ENCODE results near the gene PRRC2C. TPM values are rescaled to one million over a fixed set of nuclear protein-coding genes. Genes with fewer than 3 reads are reported as not detected.

The PRRC2C gene
- total RNA-seq, 1 donor from 2014 or later = 45.8 TPM

DNA sequence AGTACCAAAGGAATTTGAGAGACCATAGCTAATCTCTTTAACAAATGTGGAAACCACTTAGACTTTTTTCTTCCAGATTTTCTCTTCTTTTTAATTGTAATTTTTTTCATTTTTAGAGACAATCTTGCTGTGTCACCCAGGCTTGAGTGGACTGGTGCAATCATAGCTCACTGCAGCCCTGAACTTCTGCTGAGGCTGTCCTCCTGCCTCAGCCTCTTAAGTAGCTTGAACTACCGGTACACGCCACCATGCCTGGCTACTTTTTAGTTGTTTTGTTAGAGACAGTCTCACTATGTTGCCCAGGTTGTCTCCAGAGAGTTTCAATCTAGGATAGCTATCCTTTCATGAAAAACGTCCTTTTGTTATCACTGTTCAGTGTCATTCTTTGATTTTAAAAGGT is 15.0 kb downstream of the PRRC2C start:
- Histone ChIP-seq H3K9me3 (replicated peaks) (no peaks in the 10 kb centered on the region), H3K4me3 (no peak overlapping the region), H3K4me1 (peaks cover 75% of the 10 kb centered on the region), H3K27me3 (ENCODE audit: low read depth) (no peaks in the 10 kb centered on the region), H3K36me3 (no peaks in the 10 kb centered on the region), H3K27ac (replicated peaks) (no peak overlapping the region)
- TF ChIP-seq, protein P1, sequence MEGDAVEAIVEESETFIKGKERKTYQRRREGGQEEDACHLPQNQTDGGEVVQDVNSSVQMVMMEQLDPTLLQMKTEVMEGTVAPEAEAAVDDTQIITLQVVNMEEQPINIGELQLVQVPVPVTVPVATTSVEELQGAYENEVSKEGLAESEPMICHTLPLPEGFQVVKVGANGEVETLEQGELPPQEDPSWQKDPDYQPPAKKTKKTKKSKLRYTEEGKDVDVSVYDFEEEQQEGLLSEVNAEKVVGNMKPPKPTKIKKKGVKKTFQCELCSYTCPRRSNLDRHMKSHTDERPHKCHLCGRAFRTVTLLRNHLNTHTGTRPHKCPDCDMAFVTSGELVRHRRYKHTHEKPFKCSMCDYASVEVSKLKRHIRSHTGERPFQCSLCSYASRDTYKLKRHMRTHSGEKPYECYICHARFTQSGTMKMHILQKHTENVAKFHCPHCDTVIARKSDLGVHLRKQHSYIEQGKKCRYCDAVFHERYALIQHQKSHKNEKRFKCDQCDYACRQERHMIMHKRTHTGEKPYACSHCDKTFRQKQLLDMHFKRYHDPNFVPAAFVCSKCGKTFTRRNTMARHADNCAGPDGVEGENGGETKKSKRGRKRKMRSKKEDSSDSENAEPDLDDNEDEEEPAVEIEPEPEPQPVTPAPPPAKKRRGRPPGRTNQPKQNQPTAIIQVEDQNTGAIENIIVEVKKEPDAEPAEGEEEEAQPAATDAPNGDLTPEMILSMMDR (IDR thresholded peaks at IDR 0.05; ENCODE audit: borderline replicate concordance) = no peak
- no peak for DNase-seq
- intact Hi-C loops (cut with micrococcal nuclease) = no loop called here

DNA sequence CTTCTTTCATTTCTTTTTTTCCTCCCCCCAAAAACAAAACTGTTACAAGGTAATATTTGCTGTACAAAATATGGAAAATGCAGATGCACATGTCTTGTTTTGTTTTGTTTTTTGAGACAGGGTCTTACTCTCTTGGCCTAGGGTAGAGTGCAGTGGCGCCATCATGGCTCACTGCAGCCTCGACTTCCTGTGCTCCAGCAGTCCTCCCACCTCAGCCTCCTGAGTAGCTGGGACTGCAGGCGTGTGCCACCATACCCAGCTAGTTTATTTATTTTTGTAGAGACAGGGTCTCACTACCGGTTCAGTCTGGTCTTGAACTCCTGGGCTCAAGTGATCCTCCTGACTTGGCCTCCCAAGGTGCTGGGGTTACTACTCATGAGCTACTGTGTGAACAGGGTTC is 15.5 kb downstream of the PRRC2C start:
- no peak overlapping the region for H3K4me3 ChIP-seq
- peaks cover 75% of the 10 kb centered on the region for H3K4me1 ChIP-seq
- H3K27me3 ChIP-seq (ENCODE audit: low read depth) = no peaks in the 10 kb centered on the region
- intact Hi-C loops (cut with micrococcal nuclease) = no loop called here
- H3K36me3 ChIP-seq = no peaks in the 10 kb centered on the region
- TF ChIP-seq, protein P1 (IDR thresholded peaks at IDR 0.05; ENCODE audit: borderline replicate concordance) = no peak
- no peak overlapping the region for H3K27ac ChIP-seq (replicated peaks)
- no peaks in the 10 kb centered on the region for H3K9me3 ChIP-seq (replicated peaks)
- DNase-seq = no peak

DNA sequence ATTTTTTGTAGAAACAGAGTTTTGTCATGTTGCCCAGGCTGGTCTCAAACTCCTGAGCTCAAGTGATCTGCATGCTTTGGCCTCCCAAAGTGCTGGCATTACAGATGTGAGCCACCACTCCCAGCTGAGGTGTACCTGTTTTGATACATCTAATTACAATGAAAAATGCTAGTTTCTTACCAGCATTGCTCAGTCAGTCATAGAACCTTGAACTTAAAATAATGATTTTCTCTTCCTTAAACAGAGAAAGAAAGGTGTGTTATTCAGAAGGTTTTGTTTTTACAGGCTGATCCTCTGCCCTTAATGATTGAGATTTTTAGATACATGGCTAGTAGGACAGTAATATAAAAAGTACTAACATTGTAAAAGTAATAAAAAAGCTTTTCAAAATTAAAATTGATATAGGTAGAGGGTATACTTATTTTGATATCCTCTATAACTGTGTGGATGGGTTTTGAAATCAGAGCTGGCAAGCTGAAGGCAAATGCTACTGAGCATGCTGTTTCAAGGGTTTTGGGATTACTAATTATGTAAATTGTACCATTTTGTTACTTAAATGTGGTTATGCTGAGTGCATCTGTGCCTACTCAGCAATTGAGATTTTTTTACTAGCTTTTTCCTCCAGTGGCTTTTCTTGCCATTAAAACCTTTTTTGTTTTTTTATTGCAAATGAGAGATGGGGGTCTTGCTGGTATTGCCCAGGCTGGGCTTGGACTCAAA is 16.1 kb downstream of the PRRC2C start:
- TF ChIP-seq, protein P1 (IDR thresholded peaks at IDR 0.05; ENCODE audit: borderline replicate concordance) = no peak
- intact Hi-C loops (cut with micrococcal nuclease) = no loop called here
- Histone ChIP-seq H3K27me3 (ENCODE audit: low read depth) (no peaks in the 10 kb centered on the region), H3K9me3 (replicated peaks) (no peaks in the 10 kb centered on the region), H3K27ac (replicated peaks) (no peak overlapping the region), H3K4me1 (peaks cover 75% of the 10 kb centered on the region), H3K4me3 (no peak overlapping the region), H3K36me3 (no peaks in the 10 kb centered on the region)
- DNase-seq = no peak

DNA sequence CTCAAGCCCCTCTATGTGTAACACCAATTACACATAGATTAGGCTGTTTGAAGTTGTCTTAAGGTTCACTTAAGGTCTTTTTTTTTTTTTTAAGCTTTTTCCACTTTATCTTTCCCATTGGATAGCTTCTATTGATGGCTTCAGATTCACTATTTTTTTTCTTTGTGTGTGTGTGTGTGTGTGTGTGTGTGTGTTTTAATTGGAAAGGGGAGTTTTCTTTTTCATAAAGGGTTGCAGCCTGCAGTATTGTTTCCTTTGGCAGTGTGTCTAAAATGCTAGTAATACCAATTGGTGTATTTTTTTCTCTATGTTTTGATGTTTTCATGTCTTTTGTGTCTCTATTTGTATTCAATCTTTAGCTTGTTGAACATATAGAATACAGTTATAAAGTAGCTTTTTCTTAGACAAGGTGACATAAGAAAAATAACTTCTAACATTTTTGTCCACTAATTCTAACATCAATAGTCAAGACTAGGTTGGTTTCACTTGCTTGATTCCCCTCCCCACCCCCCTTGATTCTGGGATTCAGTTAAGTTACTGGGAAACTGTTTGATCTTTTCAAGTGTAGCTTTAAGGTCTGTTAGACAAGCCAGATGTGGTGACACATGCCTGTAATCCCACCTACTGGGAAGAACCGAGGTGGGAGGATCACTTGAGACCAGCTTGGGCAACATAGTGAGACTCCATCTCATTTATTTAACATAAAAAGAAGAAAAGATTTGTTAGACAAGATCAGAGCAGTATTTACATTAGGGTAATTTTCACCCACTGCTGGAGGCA is 21.4 kb downstream of the PRRC2C start:
- Histone ChIP-seq H3K27ac (replicated peaks) (no peak overlapping the region), H3K4me3 (no peak overlapping the region), H3K27me3 (ENCODE audit: low read depth) (no peaks in the 10 kb centered on the region), H3K4me1 (peaks cover 82% of the 10 kb centered on the region), H3K36me3 (no peaks in the 10 kb centered on the region), H3K9me3 (replicated peaks) (no peaks in the 10 kb centered on the region)
- intact Hi-C loops (cut with micrococcal nuclease) = no loop called here
- no peak for DNase-seq
- TF ChIP-seq, protein P1 (IDR thresholded peaks at IDR 0.05; ENCODE audit: borderline replicate concordance) = no peak

DNA sequence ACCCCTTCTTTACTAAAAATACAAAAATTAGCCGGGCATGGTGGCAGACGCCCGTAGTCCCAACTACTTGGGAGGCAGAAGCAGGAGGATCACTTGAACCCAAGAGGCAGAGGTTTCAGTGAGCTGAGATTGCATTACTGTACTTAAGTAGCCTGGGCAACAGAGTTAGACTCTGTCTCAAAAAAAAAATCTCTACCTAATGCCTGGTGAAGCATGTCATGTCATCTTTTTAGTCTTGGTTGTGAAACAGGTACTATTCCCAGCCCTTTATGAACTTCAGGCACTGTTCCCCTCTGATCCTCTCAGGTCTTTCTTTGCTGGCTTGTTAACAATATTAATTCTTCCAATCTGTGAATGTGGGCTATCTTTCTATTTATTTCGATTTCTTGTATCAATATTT is 22.1 kb downstream of the PRRC2C start:
- TF ChIP-seq, protein P1 (IDR thresholded peaks at IDR 0.05; ENCODE audit: borderline replicate concordance) = no peak
- Histone ChIP-seq H3K36me3 (no peaks in the 10 kb centered on the region), H3K4me1 (peaks cover 75% of the 10 kb centered on the region), H3K4me3 (no peak overlapping the region), H3K27ac (replicated peaks) (no peak overlapping the region), H3K27me3 (ENCODE audit: low read depth) (no peaks in the 10 kb centered on the region), H3K9me3 (replicated peaks) (no peaks in the 10 kb centered on the region)
- intact Hi-C loops (cut with micrococcal nuclease) = no loop called here
- DNase-seq = no peak
